Thyroid gland (tissue), 4 donors: ENCODE data around the gene HHATL. TPM values are rescaled to one million over a fixed set of nuclear protein-coding genes. Genes with fewer than 3 reads are reported as not detected.

Experiments used
- DNase-seq, 2 donors: peaks; one replicate each; pipeline ENCODE4 v3.0.0-alpha.2; 2019
- H3K27ac ChIP-seq, 3 donors: fragments of 200-600 bp; sonication (generic); 1 replicate in 2 of 3; 2 replicates in 1 of 3; pipeline ENCODE4 v1.5.1; 2016 to 2019; ENCODE audit warnings: mild to moderate bottlenecking in 1 of 3, moderate library complexity in 1 of 3
- H3K27me3 ChIP-seq: fragments of 200-600 bp; sonication (generic); one replicate; pipeline ENCODE4 v1.5.1; 2019
- H3K36me3 ChIP-seq, 2 donors: fragments of 200-600 bp; sonication (generic); one replicate each; pipeline ENCODE4 v1.5.1; 2016 to 2019
- H3K4me1 ChIP-seq, 2 donors: fragments of 200-600 bp; sonication (generic); one replicate each; pipeline ENCODE4 v1.5.1; 2017 to 2019
- H3K4me3 ChIP-seq, 3 donors: fragments of 200-600 bp; sonication (generic); replicated peaks in 1 of 3; 1 replicate in 2 of 3; 2 replicates in 1 of 3; pipeline ENCODE4 v1.5.1; 2016; ENCODE audit warnings: mild to moderate bottlenecking in 1 of 3
- H3K9me3 ChIP-seq: fragments of 200-600 bp; sonication (generic); one replicate; pipeline ENCODE4 v1.5.1; 2017
- POLR2A ChIP-seq, 2 donors: fragments of 450-650 bp; IDR thresholded peaks; one replicate each; pipeline ENCODE4 v1.6.1; 2017; ENCODE audit warnings: antibody characterized with exemption in 2 of 2, mild to moderate bottlenecking in 2 of 2, moderate library complexity in 1 of 2
- WGBS, 2 donors: methylation state at CpG; one replicate each; pipeline ENCODE4 v1.1.5; 2017; 5-methylcytosine and 5-hydroxymethylcytosine counted together
- intact Hi-C: fragments of 100-400 bp; cut with DNase I; formaldehyde crosslinking; loops from one replicate; pipeline ENCODE4 v1.15.1; 2023
- total RNA-seq, 4 donors: library from RNA; depleted of rRNA; stranded (reverse); fragments of >200 nt; gene quantifications; one replicate each; pipeline ENCODE4 v1.2.3, GENCODE V29; 2016
- TF ChIP-seq, protein P1 (sequence below), 6 experiments: fragments of 200-600 bp in 3 of 6; fragments of 450-650 bp in 3 of 6; sonication (generic) in 3 of 6; IDR thresholded peaks; one replicate each; pipeline ENCODE4 v1.5.1; 2016 to 2019; ENCODE audit warnings: antibody characterized with exemption in 6 of 6, mild to moderate bottlenecking in 2 of 6, inconsistent platforms in 1 of 6, moderate library complexity in 1 of 6

HHATL gene
- total RNA-seq, 4 donors from 2014 or later, result 15.7 to 64.1 (median 32.4) TPM

DNA sequence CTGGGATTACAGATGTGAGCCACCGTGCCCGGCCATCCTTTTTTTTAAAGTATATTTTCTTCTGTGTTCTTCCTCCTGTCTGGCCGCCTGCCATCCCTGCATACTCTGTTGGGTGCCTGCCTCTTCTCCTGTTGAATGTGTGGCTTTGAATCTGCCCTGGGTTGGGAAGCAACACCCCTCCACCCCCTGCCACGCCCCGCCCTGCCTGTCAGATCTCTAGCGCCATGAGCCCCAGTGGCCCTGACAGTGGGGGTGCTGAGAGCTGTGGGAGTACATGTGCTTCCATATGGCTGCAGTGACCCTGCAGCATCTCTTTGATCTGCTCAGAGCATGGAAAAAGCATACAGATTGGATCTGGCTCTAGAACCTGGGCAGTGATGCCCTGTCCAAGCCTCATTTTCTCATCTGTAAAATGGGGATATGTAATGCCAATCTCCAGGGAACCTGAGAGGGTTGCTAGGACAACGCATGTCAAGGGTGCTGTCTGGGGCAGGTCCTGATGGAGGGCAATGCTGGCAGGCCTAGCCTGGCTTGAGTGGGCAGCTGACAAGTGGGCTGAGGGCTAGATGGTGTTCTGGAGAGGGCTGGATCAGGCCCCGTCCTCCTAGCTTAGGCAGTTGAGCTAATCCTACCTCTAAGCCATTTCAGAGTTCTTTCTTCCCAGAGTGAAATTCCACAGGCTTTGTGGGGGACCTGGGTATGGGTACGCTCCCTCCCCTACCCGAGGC lies 46.6 kb upstream of the HHATL start:
- H3K4me3 ChIP-seq, result no peak overlapping the region
- H3K4me1 ChIP-seq, result peaks cover 76 to 86% of the 10 kb centered on the region in 2 donors
- no peaks in the 10 kb centered on the region for H3K27me3 ChIP-seq
- 59 to 72% methylated on average over 10 of the region's 10 CpGs for WGBS, 2 donors
- H3K36me3 ChIP-seq, result no peaks in the 10 kb centered on the region
- TF ChIP-seq POLR2A (IDR thresholded peaks at IDR 0.05), result no peak
- TF ChIP-seq, protein P1, sequence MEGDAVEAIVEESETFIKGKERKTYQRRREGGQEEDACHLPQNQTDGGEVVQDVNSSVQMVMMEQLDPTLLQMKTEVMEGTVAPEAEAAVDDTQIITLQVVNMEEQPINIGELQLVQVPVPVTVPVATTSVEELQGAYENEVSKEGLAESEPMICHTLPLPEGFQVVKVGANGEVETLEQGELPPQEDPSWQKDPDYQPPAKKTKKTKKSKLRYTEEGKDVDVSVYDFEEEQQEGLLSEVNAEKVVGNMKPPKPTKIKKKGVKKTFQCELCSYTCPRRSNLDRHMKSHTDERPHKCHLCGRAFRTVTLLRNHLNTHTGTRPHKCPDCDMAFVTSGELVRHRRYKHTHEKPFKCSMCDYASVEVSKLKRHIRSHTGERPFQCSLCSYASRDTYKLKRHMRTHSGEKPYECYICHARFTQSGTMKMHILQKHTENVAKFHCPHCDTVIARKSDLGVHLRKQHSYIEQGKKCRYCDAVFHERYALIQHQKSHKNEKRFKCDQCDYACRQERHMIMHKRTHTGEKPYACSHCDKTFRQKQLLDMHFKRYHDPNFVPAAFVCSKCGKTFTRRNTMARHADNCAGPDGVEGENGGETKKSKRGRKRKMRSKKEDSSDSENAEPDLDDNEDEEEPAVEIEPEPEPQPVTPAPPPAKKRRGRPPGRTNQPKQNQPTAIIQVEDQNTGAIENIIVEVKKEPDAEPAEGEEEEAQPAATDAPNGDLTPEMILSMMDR (IDR thresholded peaks at IDR 0.05), result no peak
- intact Hi-C loops, result loop anchor here (10.0 kb wide), 1 partner anchor 144 kb away; the partner anchor contains the start of gene NKTR
- H3K27ac ChIP-seq, result peak overlapping the region; percentile 94 to 99 (median 98)
- H3K9me3 ChIP-seq, result no peaks in the 10 kb centered on the region
- peak; percentile 83 to 85 for DNase-seq

DNA sequence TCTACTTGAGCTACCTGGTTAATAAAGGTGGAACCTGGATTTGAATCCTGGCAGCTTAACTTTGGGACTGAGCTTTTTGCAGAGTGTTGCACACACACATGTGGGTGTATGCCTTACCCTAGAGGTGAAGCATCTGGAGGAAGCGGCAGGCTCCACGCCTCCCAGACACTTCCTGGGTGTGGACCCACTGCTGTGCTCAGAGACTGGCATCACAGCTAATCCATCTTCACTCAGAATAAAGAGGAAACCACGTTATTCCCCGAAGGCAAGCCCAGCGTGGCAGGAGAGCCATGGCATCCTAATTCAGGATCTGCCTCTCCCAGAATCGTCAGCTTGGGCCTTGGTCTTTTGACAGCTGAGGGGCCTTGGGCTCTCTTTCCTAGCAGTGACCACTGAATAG lies 45.0 kb upstream of the HHATL start:
- intact Hi-C loops, result loop anchor here (10.0 kb wide), 1 partner anchor 143 kb away; the partner anchor contains the start of gene NKTR
- Histone ChIP-seq H3K27me3 (no peaks in the 10 kb centered on the region), H3K4me3 (no peak overlapping the region), H3K4me1 (peaks cover 66 to 79% of the 10 kb centered on the region in 2 donors), H3K27ac (peak overlapping the region; percentile 87 to 99 (median 98)), H3K9me3 (no peaks in the 10 kb centered on the region), H3K36me3 (no peaks in the 10 kb centered on the region)
- TF ChIP-seq, protein P1 (IDR thresholded peaks at IDR 0.05), result no peak
- WGBS, 2 donors, result 70 to 71% methylated on average over 5 to 6 of the region's 6 CpGs
- no peak for DNase-seq

DNA sequence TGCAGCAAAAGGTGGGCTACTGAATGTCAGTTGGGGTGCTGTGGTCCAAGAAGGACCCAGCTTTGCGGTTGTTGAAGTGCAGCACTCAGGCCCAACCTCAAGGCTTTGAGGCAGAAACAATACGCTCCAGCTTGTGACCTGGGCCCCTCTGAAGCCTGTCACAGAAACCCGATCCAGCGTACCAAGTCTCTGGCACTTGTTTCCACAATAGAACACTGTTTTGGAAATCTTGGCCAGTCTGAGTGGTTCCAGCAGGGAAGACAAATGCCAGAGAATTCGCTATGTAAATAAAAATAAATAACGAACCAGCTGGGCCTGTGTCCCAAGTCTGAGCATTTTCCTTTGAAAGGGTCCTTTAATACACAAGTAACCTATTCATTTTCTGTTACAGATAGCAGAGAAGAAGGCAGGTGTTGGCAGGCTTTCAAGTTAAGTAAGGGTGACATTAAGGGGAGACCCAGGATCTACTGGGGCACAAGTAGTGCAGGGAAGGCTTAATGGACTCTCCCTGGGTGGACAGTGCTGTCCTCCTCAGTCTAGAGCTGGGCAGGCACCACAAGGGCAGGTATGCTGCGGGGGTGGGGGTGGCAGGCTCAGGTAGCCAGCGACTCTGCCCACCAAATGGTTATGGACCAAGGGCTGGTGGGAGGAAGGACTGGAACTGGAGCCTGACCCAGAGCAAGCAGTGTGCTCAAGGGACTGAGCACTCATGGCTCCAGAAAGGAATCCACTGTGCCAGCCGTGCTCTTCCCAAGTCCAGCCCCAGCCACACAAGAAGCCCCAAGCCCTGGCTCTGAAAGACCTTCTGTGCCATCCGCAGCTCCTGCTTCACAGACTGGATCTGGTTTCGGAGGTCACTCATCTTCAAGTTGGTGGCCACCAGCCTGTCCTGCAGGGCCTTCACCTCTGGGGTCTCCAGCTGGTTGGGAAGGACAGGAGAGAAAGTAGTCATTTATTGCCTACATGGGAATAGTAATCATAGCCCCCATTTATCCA lies 44.2 kb upstream of the HHATL start:
- no peaks in the 10 kb centered on the region for H3K36me3 ChIP-seq
- no peaks in the 10 kb centered on the region for H3K27me3 ChIP-seq
- peak overlapping the region; percentile 87 to 99 (median 98) for H3K27ac ChIP-seq
- TF ChIP-seq POLR2A (IDR thresholded peaks at IDR 0.05), result peak in 1 of 2 donors; percentile 64
- TF ChIP-seq, protein P1 (IDR thresholded peaks at IDR 0.05), result no peak
- peaks cover 60 to 78% of the 10 kb centered on the region in 2 donors for H3K4me1 ChIP-seq
- H3K4me3 ChIP-seq, result no peak overlapping the region
- intact Hi-C loops, result loop anchor here (10.0 kb wide), 1 partner anchor 142 kb away; the partner anchor contains the start of gene NKTR
- peak; percentile 89 to 90 for DNase-seq
- no peaks in the 10 kb centered on the region for H3K9me3 ChIP-seq
- WGBS, 2 donors, result 43 to 54% methylated on average over 10 to 11 of the region's 11 CpGs

DNA sequence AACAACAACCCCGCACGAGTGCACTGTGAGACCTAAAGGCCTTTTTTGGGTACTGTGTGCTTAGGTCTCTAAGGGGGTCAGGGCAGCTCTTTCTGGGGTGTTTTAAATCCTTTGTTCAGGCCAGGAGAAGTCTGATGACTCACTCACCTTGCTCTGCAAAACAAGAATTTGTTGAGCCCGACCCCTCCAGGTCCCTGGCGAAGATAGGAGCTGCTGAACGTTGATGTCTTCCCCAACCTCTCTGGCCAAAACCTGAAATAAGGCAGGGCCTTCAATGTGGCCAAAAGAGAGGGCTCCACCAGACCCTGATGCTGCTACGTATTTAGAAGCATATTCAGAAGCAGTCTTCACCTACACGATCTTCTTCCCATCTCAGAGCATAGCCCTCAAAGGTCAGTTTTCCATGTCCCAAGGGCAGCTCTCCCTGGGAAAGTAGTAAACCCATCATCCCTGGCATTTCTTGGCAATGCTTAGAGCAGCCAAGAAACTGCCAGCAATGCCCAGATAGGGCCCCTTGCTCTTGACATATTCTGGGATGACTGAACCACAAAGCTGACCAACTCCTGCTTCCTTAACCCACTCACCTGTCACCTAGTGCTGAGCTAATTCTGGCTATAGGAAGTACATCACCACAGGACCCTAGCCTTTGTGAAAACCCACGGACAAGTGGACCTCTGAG lies 43.3 kb upstream of the HHATL start:
- no peak for TF ChIP-seq POLR2A (IDR thresholded peaks at IDR 0.05)
- TF ChIP-seq, protein P1 (IDR thresholded peaks at IDR 0.05), result no peak
- H3K4me1 ChIP-seq, result peaks cover 51 to 72% of the 10 kb centered on the region in 2 donors
- H3K9me3 ChIP-seq, result no peaks in the 10 kb centered on the region
- H3K4me3 ChIP-seq, result no peak overlapping the region
- peak overlapping the region; percentile 87 to 99 (median 98) for H3K27ac ChIP-seq
- intact Hi-C loops, result loop anchor here (10.0 kb wide), 1 partner anchor 141 kb away; the partner anchor contains the start of gene NKTR
- DNase-seq, result peak in 1 of 2 donors; percentile 25
- no peaks in the 10 kb centered on the region for H3K36me3 ChIP-seq
- H3K27me3 ChIP-seq, result no peaks in the 10 kb centered on the region
- WGBS, 2 donors, result 48 to 62% methylated on average over 8 of the region's 8 CpGs
